IMR-90 (cell line): ENCODE data around the gene CNOT9.

Experiments used
- BHLHE40 ChIP-seq: fragments of 150-350 bp; IDR thresholded peaks from 2 replicates; pipeline ENCODE4 v1.6.1; 2016; ENCODE audit warnings: mild to moderate bottlenecking, low read depth, low read length
- CEBPB ChIP-seq: IDR thresholded peaks from 2 replicates; pipeline ENCODE4 v1.6.1; 2012; ENCODE audit warnings: low read depth, low read length, improper control_type of control experiment
- ELK1 ChIP-seq: fragments of 150-350 bp; IDR thresholded peaks from 2 replicates; pipeline ENCODE4 v1.6.1; 2016; ENCODE audit warnings: low read depth, mild to moderate bottlenecking, low read length, moderate library complexity, borderline replicate concordance
- FOS ChIP-seq: fragments of 150-350 bp; IDR thresholded peaks from 2 replicates; pipeline ENCODE4 v1.6.1; 2016; ENCODE audit warnings: low read depth, low read length
- MAFK ChIP-seq: IDR thresholded peaks from 2 replicates; pipeline ENCODE4 v1.6.1; 2012; ENCODE audit warnings: low read depth, low read length, improper control_type of control experiment
- MAZ ChIP-seq: IDR thresholded peaks from 2 replicates; pipeline ENCODE4 v1.6.1; 2012; ENCODE audit warnings: low read depth, mild to moderate bottlenecking, low read length, improper control_type of control experiment, moderate library complexity, borderline replicate concordance
- MXI1 ChIP-seq: IDR thresholded peaks from 2 replicates; pipeline ENCODE4 v1.6.1; 2012; ENCODE audit warnings: low read depth, mild to moderate bottlenecking, low read length, moderate library complexity, borderline replicate concordance
- POLR2A ChIP-seq: IDR thresholded peaks from 2 replicates; pipeline ENCODE4 v1.6.1; 2012; ENCODE audit warnings: mild to moderate bottlenecking, low read depth, low read length
- RAD21 ChIP-seq: IDR thresholded peaks from 2 replicates; pipeline ENCODE4 v1.6.1; 2012; ENCODE audit warnings: low read length, improper control_type of control experiment
- RCOR1 ChIP-seq: IDR thresholded peaks from 2 replicates; pipeline ENCODE4 v1.6.1; 2012; ENCODE audit warnings: mild to moderate bottlenecking, low read length, improper control_type of control experiment; ENCODE audit not compliant: insufficient replicate concordance
- RFX5 ChIP-seq: IDR thresholded peaks from 2 replicates; pipeline ENCODE4 v1.8.0; 2012; ENCODE audit warnings: low read depth, mild to moderate bottlenecking, low read length, moderate library complexity
- SMC3 ChIP-seq: fragments of 150-350 bp; IDR thresholded peaks from 2 replicates; pipeline ENCODE4 v1.6.1; 2016; ENCODE audit warnings: low read depth, mild to moderate bottlenecking, antibody characterized with exemption, low read length, moderate library complexity
- TF ChIP-seq, protein P1 (sequence below): conservative IDR thresholded peaks from 2 replicates; pipeline ENCODE4 v1.5.1; 2012; ENCODE audit warnings: mild to moderate bottlenecking, low read depth, low read length, improper control_type of control experiment

DNA sequence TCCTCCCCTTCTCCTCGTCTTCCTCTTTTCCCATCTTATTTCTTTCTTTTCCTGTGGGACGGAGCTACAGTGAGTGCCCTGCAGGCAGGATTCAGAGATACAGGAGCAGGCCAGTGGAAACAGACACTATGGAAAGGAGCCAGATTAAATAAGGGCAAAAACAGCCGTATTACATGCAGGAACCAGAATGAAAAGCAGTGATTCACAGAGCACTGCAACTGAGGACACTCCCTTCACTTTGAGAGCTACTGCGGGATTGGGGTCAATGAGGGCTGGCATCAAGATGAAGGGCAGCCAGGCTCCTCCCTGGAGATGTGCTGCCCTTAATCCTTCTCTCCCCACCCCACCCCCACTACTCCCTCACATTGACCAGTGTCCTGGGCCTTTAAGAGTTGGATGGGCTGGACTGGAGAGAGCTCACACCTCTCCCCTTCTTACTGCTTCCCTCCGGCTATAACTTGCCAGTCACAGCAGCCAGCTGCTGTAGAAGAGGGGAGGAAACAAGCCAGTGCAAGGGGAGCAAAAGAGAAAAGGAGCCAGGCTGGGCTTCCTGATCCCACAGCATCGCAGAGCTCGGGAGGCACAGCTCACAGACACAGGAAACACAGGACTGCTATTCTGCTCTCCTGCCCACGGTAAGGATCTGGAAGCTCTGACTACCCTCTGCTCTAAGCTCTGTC, 38.9 kb downstream of the CNOT9 start, which contains the start of gene PLCD4:
- TF ChIP-seq MAFK (no peak), RCOR1 (no peak), RFX5 (no peak), POLR2A (no peak), CEBPB (no peak), BHLHE40 (no peak), RAD21 (no peak), MXI1 (no peak), MAZ (no peak), FOS (no peak), ELK1 (no peak), SMC3 (no peak)
- TF ChIP-seq, protein P1, sequence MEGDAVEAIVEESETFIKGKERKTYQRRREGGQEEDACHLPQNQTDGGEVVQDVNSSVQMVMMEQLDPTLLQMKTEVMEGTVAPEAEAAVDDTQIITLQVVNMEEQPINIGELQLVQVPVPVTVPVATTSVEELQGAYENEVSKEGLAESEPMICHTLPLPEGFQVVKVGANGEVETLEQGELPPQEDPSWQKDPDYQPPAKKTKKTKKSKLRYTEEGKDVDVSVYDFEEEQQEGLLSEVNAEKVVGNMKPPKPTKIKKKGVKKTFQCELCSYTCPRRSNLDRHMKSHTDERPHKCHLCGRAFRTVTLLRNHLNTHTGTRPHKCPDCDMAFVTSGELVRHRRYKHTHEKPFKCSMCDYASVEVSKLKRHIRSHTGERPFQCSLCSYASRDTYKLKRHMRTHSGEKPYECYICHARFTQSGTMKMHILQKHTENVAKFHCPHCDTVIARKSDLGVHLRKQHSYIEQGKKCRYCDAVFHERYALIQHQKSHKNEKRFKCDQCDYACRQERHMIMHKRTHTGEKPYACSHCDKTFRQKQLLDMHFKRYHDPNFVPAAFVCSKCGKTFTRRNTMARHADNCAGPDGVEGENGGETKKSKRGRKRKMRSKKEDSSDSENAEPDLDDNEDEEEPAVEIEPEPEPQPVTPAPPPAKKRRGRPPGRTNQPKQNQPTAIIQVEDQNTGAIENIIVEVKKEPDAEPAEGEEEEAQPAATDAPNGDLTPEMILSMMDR = 0 out of 2 replicates have a peak, but pooled peaks have one; percentile 12
